Body of pancreas (tissue), 4 donors: ENCODE data around the gene CSMD2.

ENCODE experiments used
- POLR2A ChIP-seq, 3 donors: fragments of 450-650 bp; IDR thresholded peaks; one replicate each; pipeline ENCODE4 v1.6.1; 2016; ENCODE audit warnings: antibody characterized with exemption in 3 of 3, mild to moderate bottlenecking in 2 of 3
- TF ChIP-seq, protein P1 (sequence below), 7 experiments: fragments of 450-650 bp in 4 of 7; fragments of 200-600 bp in 3 of 7; sonication (generic) in 3 of 7; IDR thresholded peaks; one replicate each; pipeline ENCODE4 v1.5.1; 2016 to 2019; ENCODE audit warnings: antibody characterized with exemption in 7 of 7

DNA sequence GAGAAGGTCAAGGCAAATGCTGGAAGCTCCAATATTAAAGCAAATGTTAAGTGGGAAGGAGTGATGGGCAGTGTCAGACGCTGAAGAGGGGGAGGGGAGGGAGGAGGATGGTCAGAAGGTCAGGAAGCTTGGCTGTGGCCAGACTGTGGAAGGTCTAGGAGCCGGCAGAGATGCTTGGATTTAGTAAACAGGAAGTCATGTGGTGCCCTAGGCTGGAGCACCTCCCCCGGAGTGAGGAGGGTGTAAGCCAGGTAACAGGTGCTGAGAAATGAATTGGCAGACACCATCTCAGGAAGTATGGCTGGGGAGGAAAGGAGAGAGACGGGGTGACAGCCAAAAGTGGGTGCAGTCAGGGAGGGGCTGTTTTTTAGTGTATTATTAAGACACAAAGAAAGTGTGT is 17.7 kb downstream of the CSMD2 start:
- TF ChIP-seq, protein P1, sequence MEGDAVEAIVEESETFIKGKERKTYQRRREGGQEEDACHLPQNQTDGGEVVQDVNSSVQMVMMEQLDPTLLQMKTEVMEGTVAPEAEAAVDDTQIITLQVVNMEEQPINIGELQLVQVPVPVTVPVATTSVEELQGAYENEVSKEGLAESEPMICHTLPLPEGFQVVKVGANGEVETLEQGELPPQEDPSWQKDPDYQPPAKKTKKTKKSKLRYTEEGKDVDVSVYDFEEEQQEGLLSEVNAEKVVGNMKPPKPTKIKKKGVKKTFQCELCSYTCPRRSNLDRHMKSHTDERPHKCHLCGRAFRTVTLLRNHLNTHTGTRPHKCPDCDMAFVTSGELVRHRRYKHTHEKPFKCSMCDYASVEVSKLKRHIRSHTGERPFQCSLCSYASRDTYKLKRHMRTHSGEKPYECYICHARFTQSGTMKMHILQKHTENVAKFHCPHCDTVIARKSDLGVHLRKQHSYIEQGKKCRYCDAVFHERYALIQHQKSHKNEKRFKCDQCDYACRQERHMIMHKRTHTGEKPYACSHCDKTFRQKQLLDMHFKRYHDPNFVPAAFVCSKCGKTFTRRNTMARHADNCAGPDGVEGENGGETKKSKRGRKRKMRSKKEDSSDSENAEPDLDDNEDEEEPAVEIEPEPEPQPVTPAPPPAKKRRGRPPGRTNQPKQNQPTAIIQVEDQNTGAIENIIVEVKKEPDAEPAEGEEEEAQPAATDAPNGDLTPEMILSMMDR (IDR thresholded peaks at IDR 0.05): no peak
- TF ChIP-seq POLR2A (IDR thresholded peaks at IDR 0.05): no peak
